GM21515 (cell line): ENCODE data around the gene SLC35E1.

Source experiments
- ATAC-seq: cut with Tn5 transposase; IDR thresholded peaks from one replicate; pipeline ENCODE4 v1.9.1; 2021; ENCODE audit not compliant: unreplicated experiment

Gene SLC35E1

GRCh38 chr19:16582486-16583261 lies 10.5 kb upstream of the SLC35E1 start:
- no peak for ATAC-seq

GRCh38 chr19:16581971-16582343 lies 9.7 kb upstream of the SLC35E1 start:
- ATAC-seq: no peak

GRCh38 chr19:16581145-16581970 lies 9.1 kb upstream of the SLC35E1 start:
- no peak for ATAC-seq

GRCh38 chr19:16579381-16579780 lies 7.2 kb upstream of the SLC35E1 start:
- no peak for ATAC-seq

GRCh38 chr19:16577531-16577985 lies 5.3 kb upstream of the SLC35E1 start:
- ATAC-seq: no peak

- no peak for ATAC-seq
These were observed 4.7 kb upstream of the SLC35E1 start for GRCh38 chr19:16576690-16577530.

- no peak for ATAC-seq
These were observed 3.9 kb upstream of the SLC35E1 start for GRCh38 chr19:16575861-16576689.

GRCh38 chr19:16575282-16575681 lies 3.1 kb upstream of the SLC35E1 start:
- no peak for ATAC-seq

GRCh38 chr19:16573925-16574324 lies 1.7 kb upstream of the SLC35E1 start:
- no peak for ATAC-seq

- no peak for ATAC-seq
These were observed 1.1 kb upstream of the SLC35E1 start for GRCh38 chr19:16573296-16573695.

GRCh38 chr19:16571822-16572331 lies 338 bp downstream of the SLC35E1 start:
- ATAC-seq: peak; percentile 20

GRCh38 chr19:16571283-16571682 lies 932 bp downstream of the SLC35E1 start:
- ATAC-seq: no peak

- no peak for ATAC-seq
These were observed 2.5 kb downstream of the SLC35E1 start for GRCh38 chr19:16569609-16570320.

- no peak for ATAC-seq
These were observed 5.5 kb downstream of the SLC35E1 start for GRCh38 chr19:16566702-16567101.

GRCh38 chr19:16566161-16566560 lies 6.1 kb downstream of the SLC35E1 start:
- ATAC-seq: no peak

- ATAC-seq: no peak
These were observed 7.4 kb downstream of the SLC35E1 start for GRCh38 chr19:16564842-16565241.

GRCh38 chr19:16562608-16563025 lies 9.6 kb downstream of the SLC35E1 start:
- ATAC-seq: no peak

GRCh38 chr19:16561382-16561781 lies 10.8 kb downstream of the SLC35E1 start:
- no peak for ATAC-seq

- ATAC-seq: no peak
These were observed 12.4 kb downstream of the SLC35E1 start for GRCh38 chr19:16559780-16560276.
